Measurements from ENCODE around the gene RCHY1.
"Not testable (repeated sequence)": the region's sequence is repeated elsewhere in the genome, so short reads cannot be mapped to it uniquely, and the experiment has no call there.

The RCHY1 gene

DNA sequence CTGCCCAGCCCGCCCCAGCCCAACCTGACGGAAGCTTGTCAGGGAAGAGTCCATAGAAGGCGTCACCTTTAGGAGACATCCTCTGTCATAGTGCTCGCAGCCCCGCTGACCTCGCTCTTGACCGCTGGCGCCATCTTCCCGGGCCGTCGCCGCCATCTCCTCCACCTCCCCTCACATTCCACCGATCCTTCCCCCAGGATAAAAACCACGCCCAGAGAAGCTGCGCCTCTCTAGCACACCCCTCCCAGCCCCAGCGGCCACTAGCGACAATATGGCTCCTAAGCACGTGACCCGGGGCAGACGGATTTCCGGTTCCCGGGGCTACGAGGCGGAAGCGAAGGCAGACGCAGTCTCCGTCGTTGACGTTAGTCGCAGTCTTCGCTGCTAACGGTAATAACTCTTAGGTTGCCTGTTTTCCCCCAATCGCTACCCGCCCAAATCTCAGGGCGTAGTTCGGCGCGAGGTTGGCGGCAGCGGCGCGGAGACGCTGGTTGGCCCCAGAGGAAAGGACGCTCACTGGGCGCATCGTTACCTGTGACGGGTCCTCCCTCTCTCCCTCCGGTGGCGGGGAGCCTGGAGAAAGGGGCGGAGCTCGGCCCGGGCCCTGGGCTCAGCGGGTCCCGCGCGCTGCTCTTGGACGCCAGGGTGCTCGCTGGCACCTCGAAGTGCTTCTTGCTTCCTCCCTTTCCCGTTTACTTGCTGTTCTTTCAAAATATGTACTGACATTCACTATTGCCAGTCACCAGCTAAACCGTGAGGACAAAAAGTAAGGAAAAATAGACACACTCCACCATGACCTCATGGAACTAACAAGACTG, at the start of gene RCHY1, which contains the start of gene THAP6:
TSS of gene RCHY1 (minus strand) at position 273 of the 818 bp plus-strand sequence. CDS start at position 156, 117 bp downstream.
TSS of gene THAP6 (plus strand) at position 343 of the 818 bp plus-strand sequence. CDS start 980 bp downstream, outside the sequence.
- no peak within 1 kb of the TSS for H3K4me3 Mint-ChIP-seq
- H3K27ac Mint-ChIP-seq, result peak within 1 kb of the TSS; percentile 95
- peaks cover 7% of the 10 kb centered on the region for H3K9me3 Mint-ChIP-seq
- no peaks in the 10 kb centered on the region for H3K27me3 Mint-ChIP-seq
- H3K4me1 Mint-ChIP-seq, result peaks cover 43% of the 10 kb centered on the region
- DNase-seq (peak; percentile 95), ATAC-seq (peak; percentile 95)
- peaks cover 35% of the 10 kb centered on the region for H3K36me3 Mint-ChIP-seq (ENCODE audit: low read depth)

DNA sequence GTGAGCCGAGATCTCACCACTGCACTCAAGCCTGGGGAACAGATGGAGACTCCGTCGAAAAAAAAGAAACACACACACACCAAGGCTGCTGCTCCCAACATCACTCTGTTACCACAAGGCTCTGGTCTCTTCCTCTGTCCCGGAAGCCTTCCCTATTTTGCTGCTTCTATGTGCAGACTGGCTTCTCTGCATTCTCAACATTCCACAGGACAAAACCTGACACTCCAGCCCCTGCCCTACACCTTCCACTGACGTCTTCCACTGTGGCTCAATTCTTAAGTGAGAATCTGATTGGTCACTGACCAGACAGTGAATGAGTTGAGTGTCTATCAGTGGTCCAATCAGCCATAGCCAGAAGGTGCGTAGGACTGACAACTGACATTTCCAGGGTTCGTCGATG, 47.6 kb upstream of the RCHY1 start:
- Mint-ChIP-seq H3K36me3 (ENCODE audit: low read depth) (no peaks in the 10 kb centered on the region), H3K27ac (no peak overlapping the region), H3K27me3 (peaks cover 11% of the 10 kb centered on the region), H3K4me1 (no peaks in the 10 kb centered on the region), H3K4me3 (no peak overlapping the region), H3K9me3 (no peaks in the 10 kb centered on the region)
- DNase-seq, result no peak
- no peak for ATAC-seq

DNA sequence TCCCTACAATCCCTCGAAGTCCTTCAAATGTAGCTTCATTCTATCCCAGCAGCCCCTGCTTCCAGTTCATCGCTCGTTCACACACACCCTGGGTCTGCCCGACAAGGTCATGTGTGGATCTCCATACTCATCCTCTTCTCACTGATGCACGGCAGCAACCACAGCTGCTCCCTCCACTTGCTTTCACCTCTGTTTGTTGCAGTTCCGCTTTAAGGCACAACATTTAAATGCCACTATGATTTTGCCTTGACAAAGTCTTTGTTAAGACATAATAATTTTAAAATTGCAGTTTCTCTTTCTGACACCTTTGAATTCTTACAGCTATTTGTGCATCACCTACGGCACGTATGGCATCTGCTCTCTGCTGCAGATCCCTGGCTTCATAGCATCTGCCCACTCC, 43.5 kb upstream of the RCHY1 start:
- peaks cover 11% of the 10 kb centered on the region for H3K27me3 Mint-ChIP-seq
- no peaks in the 10 kb centered on the region for H3K9me3 Mint-ChIP-seq
- DNase-seq (no peak), ATAC-seq (no peak)
- H3K27ac Mint-ChIP-seq, result no peak overlapping the region
- H3K36me3 Mint-ChIP-seq (ENCODE audit: low read depth), result no peaks in the 10 kb centered on the region
- peaks cover 13% of the 10 kb centered on the region for H3K4me1 Mint-ChIP-seq
- H3K4me3 Mint-ChIP-seq, result no peak overlapping the region

DNA sequence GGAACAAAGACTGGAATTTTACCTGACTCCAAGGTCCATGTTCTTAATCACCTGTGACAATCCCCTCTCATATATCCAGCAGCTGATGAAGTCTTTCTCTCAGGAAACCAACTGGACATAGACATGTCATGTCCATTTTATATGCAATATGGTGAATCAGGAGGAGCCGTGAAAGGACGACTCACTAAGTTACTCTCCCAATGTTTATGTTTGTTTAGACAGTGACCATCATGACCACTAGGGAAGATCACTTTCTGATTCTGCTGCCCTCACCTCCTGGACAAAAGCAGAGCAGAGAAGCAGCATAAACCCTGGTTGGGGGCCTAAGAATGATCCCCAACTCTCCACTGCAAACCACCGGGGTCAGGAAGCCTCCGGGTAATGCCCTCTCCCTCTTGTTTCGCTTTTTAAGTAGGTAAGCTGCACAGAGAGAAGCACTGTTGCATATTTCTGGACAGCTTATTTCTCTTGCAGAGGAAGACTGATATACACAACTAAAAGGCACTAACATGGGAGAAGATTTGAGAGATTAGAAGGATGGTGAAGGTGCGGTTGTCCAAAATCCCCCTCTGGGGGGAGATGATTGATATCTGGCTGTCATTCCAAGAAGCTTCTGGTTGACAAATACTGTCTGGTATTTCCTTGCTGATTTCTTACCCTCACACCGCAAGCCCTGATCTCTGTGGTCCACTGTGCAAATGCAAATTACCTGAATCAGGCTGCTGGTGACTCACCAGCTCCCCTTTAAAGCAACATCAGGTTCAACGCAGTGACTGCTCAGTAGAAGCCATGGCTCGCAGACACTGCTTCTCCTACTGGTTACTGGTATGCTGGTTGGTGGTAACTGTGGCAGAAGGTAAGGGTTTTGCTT, 41.3 kb upstream of the RCHY1 start, which contains the start of gene ODAPH:
TSS of gene ODAPH (plus strand) at position 773 of the 871 bp plus-strand sequence. CDS start at position 790, 17 bp downstream.
- peaks cover 13% of the 10 kb centered on the region for H3K4me1 Mint-ChIP-seq
- peak; percentile 18 for DNase-seq

DNA sequence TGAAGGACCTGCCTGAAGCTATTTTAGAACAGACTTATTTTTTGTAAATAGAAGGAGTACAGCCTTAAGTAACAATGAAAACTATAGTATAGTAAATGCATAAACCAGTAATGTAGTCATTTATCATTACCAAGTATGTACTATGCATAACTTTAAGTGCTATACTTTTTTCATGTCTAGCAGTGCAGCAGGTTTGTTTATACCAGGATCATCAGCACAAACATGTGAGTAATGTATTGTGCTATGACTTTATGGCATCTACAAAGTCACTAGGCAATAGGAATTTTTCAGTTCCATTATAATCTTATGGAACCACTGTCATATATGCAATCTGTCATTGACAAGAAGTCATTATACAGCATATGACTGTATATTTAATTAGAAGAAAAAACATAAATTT, 38.2 kb upstream of the RCHY1 start:
- Mint-ChIP-seq H3K9me3 (no peaks in the 10 kb centered on the region), H3K27me3 (peaks cover 5% of the 10 kb centered on the region), H3K4me1 (peaks cover 15% of the 10 kb centered on the region), H3K4me3 (no peak overlapping the region), H3K36me3 (ENCODE audit: low read depth) (no peaks in the 10 kb centered on the region), H3K27ac (no peak overlapping the region)
- DNase-seq (no peak), ATAC-seq (no peak)

More for the DNA sequence above, 41.3 kb upstream of the RCHY1 start, which contains the start of gene ODAPH:
- no peak within 1 kb of the TSS for H3K4me3 Mint-ChIP-seq
- H3K27me3 Mint-ChIP-seq, result peaks cover 11% of the 10 kb centered on the region
- no peaks in the 10 kb centered on the region for H3K9me3 Mint-ChIP-seq
- H3K27ac Mint-ChIP-seq, result no peak within 1 kb of the TSS
- no peaks in the 10 kb centered on the region for H3K36me3 Mint-ChIP-seq (ENCODE audit: low read depth)
- ATAC-seq, result peak; percentile 93

DNA sequence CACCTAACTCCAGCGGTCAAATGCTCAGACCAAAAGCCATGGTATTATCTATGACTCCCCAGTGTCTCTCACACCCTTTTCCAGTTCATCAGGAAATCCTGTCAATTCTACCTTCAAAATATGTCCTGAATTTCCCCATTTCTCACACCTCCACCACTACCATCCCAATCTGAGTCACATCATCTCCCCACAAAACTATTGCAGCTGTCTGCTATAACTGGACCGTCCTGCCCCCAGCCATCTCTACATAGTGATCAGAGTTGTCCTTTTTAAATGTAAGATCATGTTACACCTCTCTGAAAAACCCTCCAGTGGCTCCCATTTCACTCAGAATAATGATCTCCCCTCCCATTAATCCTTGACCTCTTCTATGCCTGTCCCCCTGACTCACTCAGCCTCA, 34.8 kb upstream of the RCHY1 start:
- H3K27ac Mint-ChIP-seq, result no peak overlapping the region
- DNase-seq (no peak), ATAC-seq (no peak)
- H3K36me3 Mint-ChIP-seq (ENCODE audit: low read depth), result peaks cover 4% of the 10 kb centered on the region
- no peak overlapping the region for H3K4me3 Mint-ChIP-seq
- H3K4me1 Mint-ChIP-seq, result peaks cover 2% of the 10 kb centered on the region
- no peaks in the 10 kb centered on the region for H3K9me3 Mint-ChIP-seq
- no peaks in the 10 kb centered on the region for H3K27me3 Mint-ChIP-seq

DNA sequence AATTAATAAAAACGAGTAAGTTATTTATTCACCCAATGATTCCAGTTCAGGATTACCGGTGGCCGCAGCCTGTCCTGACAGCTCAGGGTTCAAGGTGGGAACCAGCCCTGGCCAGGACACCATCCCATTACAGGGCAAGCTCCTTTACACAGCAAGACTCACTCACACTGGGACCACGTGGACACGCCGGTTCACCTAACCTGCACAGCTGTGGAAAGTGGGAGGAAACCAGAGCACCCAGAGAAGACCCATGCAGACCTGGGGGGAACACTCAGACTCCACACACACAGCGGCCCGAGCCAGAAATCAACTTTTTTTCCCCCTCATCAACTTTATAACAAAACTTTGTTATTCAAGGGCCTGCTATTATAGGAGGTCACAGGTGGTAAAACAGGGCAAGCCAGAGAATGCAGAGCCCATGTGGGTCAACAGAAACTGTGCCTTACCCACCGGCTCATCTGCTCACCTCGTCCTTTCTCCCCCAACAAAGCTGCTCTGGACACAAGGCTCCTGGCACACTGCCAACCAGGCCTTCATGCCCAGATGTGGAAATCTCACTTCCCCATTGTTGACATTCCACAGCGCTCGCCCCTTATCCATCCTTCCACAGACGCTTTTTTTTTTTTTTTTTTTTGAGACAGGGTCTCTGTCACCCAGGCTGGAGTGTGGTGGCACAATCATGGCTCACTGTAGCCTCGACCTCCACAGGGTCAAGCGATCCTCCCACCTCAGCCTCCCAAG, 33.6 kb upstream of the RCHY1 start:
- Mint-ChIP-seq H3K27me3 (no peaks in the 10 kb centered on the region), H3K9me3 (no peaks in the 10 kb centered on the region), H3K4me1 (peaks cover 2% of the 10 kb centered on the region), H3K27ac (no peak overlapping the region), H3K4me3 (no peak overlapping the region), H3K36me3 (ENCODE audit: low read depth) (peaks cover 4% of the 10 kb centered on the region)
- ATAC-seq (no peak), DNase-seq (no peak)

DNA sequence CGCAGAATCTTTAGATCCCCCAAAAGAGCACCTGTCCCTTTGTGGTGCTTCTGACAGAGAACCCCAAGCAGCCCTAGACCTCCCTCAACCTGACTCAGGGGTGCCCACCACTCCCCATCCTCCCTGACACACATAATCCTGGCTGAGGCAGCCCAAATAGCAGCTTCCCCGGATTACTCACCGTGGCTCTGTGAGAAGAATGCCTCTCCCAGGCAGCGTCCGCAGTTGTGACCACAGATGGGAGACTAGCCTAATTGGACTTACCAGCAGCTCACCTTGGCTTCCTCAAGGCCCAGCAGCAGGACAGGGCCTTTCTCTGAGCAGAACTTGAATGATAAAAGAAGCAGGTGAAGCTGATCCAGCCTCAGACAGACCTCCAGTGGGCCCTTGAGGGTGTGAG, 31.3 kb upstream of the RCHY1 start:
- Mint-ChIP-seq H3K36me3 (ENCODE audit: low read depth) (peaks cover 4% of the 10 kb centered on the region), H3K4me3 (no peak overlapping the region), H3K9me3 (no peaks in the 10 kb centered on the region), H3K27ac (no peak overlapping the region), H3K27me3 (no peaks in the 10 kb centered on the region), H3K4me1 (peaks cover 2% of the 10 kb centered on the region)
- DNase-seq, result no peak
- ATAC-seq, result no peak

DNA sequence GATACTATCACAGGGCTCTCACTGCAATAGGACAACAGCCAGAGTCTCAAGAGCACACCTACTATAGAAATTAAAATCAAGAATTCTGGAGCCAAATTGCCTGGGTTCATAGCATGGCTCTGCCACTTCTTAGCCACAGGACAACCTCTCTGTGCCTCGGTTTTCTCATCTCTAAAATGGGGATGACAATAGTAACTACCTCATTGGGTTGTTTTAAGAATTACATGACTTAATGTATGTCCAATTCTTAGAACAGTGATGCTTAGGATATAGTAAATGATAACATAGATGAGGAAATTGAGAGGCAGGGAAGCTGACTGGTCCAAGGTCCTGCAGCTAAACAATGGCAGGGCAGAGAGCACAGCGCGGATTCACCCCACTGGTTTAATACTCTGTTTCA, 30.7 kb upstream of the RCHY1 start:
- ATAC-seq (no peak), DNase-seq (no peak)
- H3K4me1 Mint-ChIP-seq, result peaks cover 2% of the 10 kb centered on the region
- no peaks in the 10 kb centered on the region for H3K9me3 Mint-ChIP-seq
- H3K27ac Mint-ChIP-seq, result no peak overlapping the region
- H3K27me3 Mint-ChIP-seq, result no peaks in the 10 kb centered on the region
- no peak overlapping the region for H3K4me3 Mint-ChIP-seq
- peaks cover 4% of the 10 kb centered on the region for H3K36me3 Mint-ChIP-seq (ENCODE audit: low read depth)

DNA sequence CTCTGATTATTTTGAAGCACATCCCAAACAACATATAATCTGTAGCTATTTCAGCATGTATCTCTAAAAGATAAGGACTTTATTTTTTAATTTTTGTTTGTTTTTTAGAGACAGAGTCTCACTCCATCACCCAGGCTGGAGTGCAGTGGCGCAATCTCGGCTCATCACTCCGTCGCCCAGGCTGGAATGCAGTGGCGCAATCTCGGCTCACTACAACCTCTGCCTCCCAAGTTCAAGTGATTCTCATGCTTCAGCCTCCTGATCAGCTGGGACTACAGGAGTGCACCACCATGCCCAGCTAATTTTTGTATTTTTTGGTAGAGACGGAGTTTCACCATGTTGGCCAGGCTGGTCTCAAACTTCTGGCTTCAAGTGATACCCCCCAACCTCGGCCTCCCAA, 30.0 kb upstream of the RCHY1 start:
- not testable (repeated sequence) for H3K4me1 Mint-ChIP-seq; H3K36me3 Mint-ChIP-seq (ENCODE audit: low read depth); ATAC-seq; H3K9me3 Mint-ChIP-seq; H3K27me3 Mint-ChIP-seq; H3K4me3 Mint-ChIP-seq; H3K27ac Mint-ChIP-seq; DNase-seq

DNA sequence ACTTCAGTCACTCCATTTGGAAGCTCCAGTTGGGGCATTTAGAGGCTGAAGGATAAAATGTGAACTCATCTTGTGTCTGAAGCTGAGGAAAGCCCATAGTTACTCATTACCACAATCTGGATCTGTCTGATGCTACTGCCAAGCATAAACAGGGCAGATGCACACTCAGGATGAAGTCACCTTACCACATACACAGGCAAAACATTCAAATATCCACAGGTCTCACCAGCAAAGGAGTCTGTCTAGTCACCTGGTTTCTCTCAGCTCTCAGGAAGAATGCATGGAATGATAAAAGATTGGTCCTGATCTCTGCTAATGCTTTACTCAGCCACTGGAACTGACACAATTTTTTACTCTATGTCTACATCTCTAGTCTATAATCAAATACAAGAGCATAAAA, 28.6 kb upstream of the RCHY1 start:
- Mint-ChIP-seq H3K4me3 (no peak overlapping the region), H3K27ac (no peak overlapping the region), H3K36me3 (ENCODE audit: low read depth) (peaks cover 4% of the 10 kb centered on the region), H3K4me1 (no peaks in the 10 kb centered on the region), H3K27me3 (no peaks in the 10 kb centered on the region), H3K9me3 (no peaks in the 10 kb centered on the region)
- no peak for DNase-seq
- ATAC-seq, result peak; percentile 65

DNA sequence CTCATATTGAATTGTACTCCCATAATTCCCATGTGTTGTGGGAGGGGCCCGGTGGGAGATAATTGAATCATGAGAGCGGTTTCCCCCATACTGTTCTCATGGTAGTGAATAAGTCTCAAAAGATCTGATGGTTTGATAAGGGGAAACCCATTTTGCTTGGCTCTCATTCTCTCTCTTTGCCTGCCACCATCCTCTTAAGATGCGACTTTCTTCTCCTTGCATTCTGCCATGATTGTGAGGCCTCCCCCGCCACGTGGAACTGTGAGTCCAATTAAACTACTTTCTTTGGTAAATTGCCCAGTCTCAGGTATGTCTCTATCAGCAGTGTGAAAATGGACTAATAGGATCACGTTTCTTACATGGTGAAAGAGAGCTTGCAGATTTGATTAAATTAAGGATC, 23.1 kb upstream of the RCHY1 start:
- not testable (repeated sequence) for H3K27ac Mint-ChIP-seq, H3K4me1 Mint-ChIP-seq

DNA sequence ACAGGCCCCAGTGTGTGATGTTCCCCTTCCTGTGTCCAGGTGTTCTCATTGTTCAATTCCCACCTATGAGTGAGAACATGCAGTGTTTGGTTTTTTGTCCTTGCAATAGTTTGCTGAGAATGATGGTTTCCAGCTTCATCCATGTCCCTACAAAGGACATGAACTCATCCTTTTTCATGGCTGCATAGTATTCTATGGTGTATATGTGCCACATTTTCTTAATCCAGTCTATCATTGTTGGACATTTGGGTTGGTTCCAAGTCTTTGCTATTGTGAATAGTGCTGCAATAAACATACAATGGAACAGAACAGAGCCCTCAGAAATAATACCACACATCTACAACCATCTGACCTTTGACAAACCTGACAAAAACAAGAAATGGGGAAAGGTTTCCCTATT, 19.7 kb upstream of the RCHY1 start:
- H3K27ac Mint-ChIP-seq, H3K27me3 Mint-ChIP-seq, ATAC-seq, DNase-seq, H3K4me1 Mint-ChIP-seq, H3K4me3 Mint-ChIP-seq: not testable (repeated sequence)
- peaks cover 29% of the 10 kb centered on the region for H3K9me3 Mint-ChIP-seq
- peaks cover 54% of the 10 kb centered on the region for H3K36me3 Mint-ChIP-seq (ENCODE audit: low read depth)

More for the DNA sequence above, 23.1 kb upstream of the RCHY1 start:
- not testable (repeated sequence) for H3K9me3 Mint-ChIP-seq, H3K27me3 Mint-ChIP-seq, DNase-seq, H3K4me3 Mint-ChIP-seq, ATAC-seq
- peaks cover 26% of the 10 kb centered on the region for H3K36me3 Mint-ChIP-seq (ENCODE audit: low read depth)

DNA sequence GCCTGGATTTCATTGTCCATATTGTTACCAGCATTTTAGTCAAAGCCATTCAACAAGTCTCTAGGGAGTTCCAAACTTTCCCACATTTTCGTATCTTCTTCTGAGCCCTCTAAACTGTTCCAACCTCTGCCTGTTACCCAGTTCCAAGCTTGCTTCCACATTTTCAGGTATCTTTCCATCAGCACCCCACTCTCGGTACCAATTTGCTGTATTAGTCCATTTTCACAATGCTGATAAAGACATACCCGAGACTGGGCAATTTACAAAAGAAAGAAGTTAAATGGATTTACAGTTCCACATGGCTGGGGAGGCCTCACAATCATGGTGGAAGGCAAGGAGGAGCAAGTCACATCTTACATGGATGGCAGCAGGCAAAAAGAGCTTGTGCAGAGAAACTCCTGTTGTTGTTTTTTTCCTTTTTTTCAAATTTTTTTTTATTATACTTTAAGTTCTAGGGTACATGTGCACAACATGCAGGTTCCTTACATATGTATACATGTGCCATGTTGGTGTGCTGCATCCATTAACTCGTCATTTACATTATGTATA, 19.2 kb upstream of the RCHY1 start:
- H3K9me3 Mint-ChIP-seq, result peaks cover 29% of the 10 kb centered on the region
- H3K27ac Mint-ChIP-seq, H3K4me1 Mint-ChIP-seq: not testable (repeated sequence)

More for the DNA sequence above, 19.2 kb upstream of the RCHY1 start:
- not testable (repeated sequence) for ATAC-seq, H3K4me3 Mint-ChIP-seq, DNase-seq, H3K27me3 Mint-ChIP-seq
- H3K36me3 Mint-ChIP-seq (ENCODE audit: low read depth), result peaks cover 55% of the 10 kb centered on the region

All from activated naive CD8-positive, alpha-beta T cell treated with anti-CD3 and anti-CD28 coated beads, Interleukin-2, amount 50 U/mL, for 24 hours (primary cell).